GM12865 (cell line): ENCODE data around the gene TBL1Y.

Source experiments
- DNase-seq: peaks from one replicate; pipeline ENCODE4 v3.0.0; 2010; ENCODE audit warnings: low read depth
- H3K4me3 ChIP-seq: 2 replicates; pipeline ENCODE4 v1.5.1; 2011; ENCODE audit warnings: mild to moderate bottlenecking, low read depth, low read length, control low read depth
- CTCF ChIP-seq: IDR thresholded peaks from 2 replicates; pipeline ENCODE4 v1.5.1; 2011; ENCODE audit warnings: low read length, control low read depth, low read depth, inconsistent platforms; ENCODE audit not compliant: insufficient read depth; ENCODE audit errors: missing control alignments

The TBL1Y gene

GRCh38 chrY:6989886-6990620 lies 79.6 kb downstream of the TBL1Y start:
- no peak for TF ChIP-seq CTCF
- no peak for DNase-seq

DNA sequence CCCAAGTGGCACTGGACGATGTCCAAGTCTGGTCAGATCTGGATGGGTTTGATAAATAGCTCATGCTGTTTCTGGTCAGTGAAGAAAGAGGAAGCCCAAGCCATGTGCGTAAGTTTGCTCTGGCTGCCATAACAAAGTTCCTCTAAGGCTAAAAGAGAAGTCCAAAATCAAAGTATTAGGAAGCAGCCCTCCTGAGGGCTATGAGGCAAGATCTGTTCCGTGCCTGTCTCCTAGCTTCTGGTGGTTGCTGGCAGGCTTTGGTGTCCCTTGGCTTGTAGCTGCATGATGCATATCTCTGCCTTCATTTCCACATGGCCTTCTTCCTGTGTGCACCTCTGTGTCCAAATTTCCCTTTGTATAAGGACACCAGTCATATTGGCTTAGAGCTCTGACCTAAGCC lies 81.5 kb downstream of the TBL1Y start:
- no peak overlapping the region for H3K4me3 ChIP-seq
- no peak for TF ChIP-seq CTCF
- no peak for DNase-seq

More at GRCh38 chrY:6989886-6990620, 79.6 kb downstream of the TBL1Y start:
- no peak overlapping the region for H3K4me3 ChIP-seq

- no peak overlapping the region for H3K4me3 ChIP-seq
- DNase-seq, result no peak
- no peak for TF ChIP-seq CTCF
Observed at GRCh38 chrY:6995987-6996386, 85.5 kb downstream of the TBL1Y start.

DNA sequence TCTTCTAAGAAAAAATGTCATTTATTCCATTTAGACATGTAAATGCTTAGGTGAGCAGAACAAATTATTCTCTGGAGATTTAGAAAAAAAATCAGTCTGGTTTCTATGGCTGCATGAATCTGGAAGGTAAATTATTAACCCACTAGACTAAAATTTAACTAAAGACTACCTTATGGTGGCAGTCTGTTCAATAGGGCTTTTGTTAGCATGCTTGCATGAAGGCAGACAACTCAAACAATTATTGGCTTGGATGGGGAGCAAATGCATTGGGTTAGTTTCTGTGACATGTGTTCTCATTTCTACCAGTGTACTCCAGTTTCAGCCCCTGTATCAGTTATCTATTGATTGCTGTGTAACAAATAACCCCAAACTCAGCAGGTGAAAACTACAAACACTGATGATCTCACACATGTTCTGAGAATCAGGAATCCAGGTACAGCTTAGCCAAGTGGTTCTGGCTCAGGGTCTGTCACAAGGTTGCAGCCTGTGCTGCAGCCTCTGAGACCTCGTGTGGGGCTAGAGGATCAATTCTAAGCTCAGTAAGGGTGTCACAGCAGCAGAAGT lies 87.1 kb downstream of the TBL1Y start:
- no peak for DNase-seq
- H3K4me3 ChIP-seq, result no peak overlapping the region
- TF ChIP-seq CTCF, result no peak

- H3K4me3 ChIP-seq, result no peak overlapping the region
- DNase-seq, result no peak
- no peak for TF ChIP-seq CTCF
Observed at GRCh38 chrY:6999905-7000304, 89.4 kb downstream of the TBL1Y start.

GRCh38 chrY:7002581-7002980 lies 92.1 kb downstream of the TBL1Y start:
- H3K4me3 ChIP-seq, result no peak overlapping the region
- DNase-seq, result no peak
- no peak for TF ChIP-seq CTCF

DNA sequence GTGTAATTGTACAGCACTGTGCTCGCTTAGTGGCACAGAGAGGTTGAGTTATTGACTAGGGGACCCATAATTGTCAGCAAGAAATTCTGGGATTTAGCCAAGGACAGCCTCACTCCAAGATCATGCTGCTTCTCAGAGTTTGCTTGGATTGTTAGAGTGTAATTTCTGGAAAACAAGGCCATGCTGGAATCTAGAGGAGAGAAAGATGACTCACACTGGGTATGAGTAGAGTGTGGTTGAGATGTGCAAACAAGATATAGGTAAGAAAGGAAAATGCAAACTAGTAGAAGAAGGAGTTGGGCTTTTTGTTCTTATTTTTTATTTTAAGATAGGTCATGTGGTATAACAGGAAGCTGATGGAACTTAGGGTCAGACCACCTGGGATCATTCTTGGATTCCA lies 97.4 kb downstream of the TBL1Y start:
- DNase-seq, result no peak
- H3K4me3 ChIP-seq, result no peak overlapping the region
- TF ChIP-seq CTCF, result no peak
